HUES64 (cell line): ENCODE measurements around the gene MSI2. TPM values are rescaled to one million over a fixed set of nuclear protein-coding genes. Genes with fewer than 3 reads are reported as not detected.
"Not testable (repeated sequence)": the region's sequence is repeated elsewhere in the genome, so short reads cannot be mapped to it uniquely, and the experiment has no call there.

Experiments used
- H3K27ac ChIP-seq: 2 replicates; pipeline ENCODE4 v1.7.0; 2013; ENCODE audit warnings: low read depth, low read length, inconsistent platforms
- H3K27me3 ChIP-seq: 2 replicates; pipeline ENCODE4 v1.6.1; 2013; ENCODE audit warnings: mild to moderate bottlenecking, low read length; ENCODE audit not compliant: insufficient read depth
- H3K36me3 ChIP-seq: 2 replicates; pipeline ENCODE4 v1.6.1; 2013; ENCODE audit warnings: mild to moderate bottlenecking, low read length; ENCODE audit not compliant: insufficient read depth
- H3K4me1 ChIP-seq: 2 replicates; pipeline ENCODE4 v1.6.1; 2013; ENCODE audit warnings: mild to moderate bottlenecking, low read length, moderate library complexity; ENCODE audit not compliant: insufficient read depth
- H3K4me3 ChIP-seq: 2 replicates; pipeline ENCODE4 v1.5.1; 2013; ENCODE audit warnings: mild to moderate bottlenecking, low read length, moderate library complexity
- H3K9ac ChIP-seq: 2 replicates; pipeline ENCODE4 v1.6.1; 2013; ENCODE audit warnings: mild to moderate bottlenecking, low read depth, low read length
- H3K9me3 ChIP-seq: 2 replicates; pipeline ENCODE4 v1.6.1; 2013; ENCODE audit warnings: low read depth, low read length; ENCODE audit not compliant: insufficient read depth
- WGBS: fragments of 150-250, 120-280 bp; methylation state at CpG from one replicate; pipeline ENCODE4 v1.1.7; 2013; ENCODE audit warnings: missing lambda C conversion rate; 5-methylcytosine and 5-hydroxymethylcytosine counted together
- polyA plus RNA-seq, 2 experiments: library from polyadenylated mRNA; stranded (reverse); fragments of 50-300 nt; gene quantifications; one replicate each; pipeline ENCODE4 v1.2.3, GENCODE V29; 2013

Gene MSI2
- polyA plus RNA-seq (2013, experiment 1 of 2): 30.7 TPM
- 36.8 TPM for polyA plus RNA-seq (2013, experiment 2 of 2)

GRCh38 chr17:57255776-57256681, at the start of gene MSI2:
TSS of gene MSI2 (plus strand) at chr17:57256523. CDS start at chr17:57256743, 220 bp downstream.
- peaks cover 9% of the 10 kb centered on the region; the same call in 1 of the 2 replicates for H3K9me3 ChIP-seq
- H3K4me3 ChIP-seq: peak within 1 kb of the TSS; percentile 82
- peak within 1 kb of the TSS; percentile 75 for H3K27ac ChIP-seq
- peaks cover 7% of the 10 kb centered on the region for H3K36me3 ChIP-seq
- under 1% methylated on average over 66 of the region's 88 CpGs for WGBS
- H3K27me3 ChIP-seq: peaks cover 22% of the 10 kb centered on the region
- H3K4me1 ChIP-seq: peaks cover 35% of the 10 kb centered on the region
- peak within 1 kb of the TSS; percentile 70 for H3K9ac ChIP-seq

DNA sequence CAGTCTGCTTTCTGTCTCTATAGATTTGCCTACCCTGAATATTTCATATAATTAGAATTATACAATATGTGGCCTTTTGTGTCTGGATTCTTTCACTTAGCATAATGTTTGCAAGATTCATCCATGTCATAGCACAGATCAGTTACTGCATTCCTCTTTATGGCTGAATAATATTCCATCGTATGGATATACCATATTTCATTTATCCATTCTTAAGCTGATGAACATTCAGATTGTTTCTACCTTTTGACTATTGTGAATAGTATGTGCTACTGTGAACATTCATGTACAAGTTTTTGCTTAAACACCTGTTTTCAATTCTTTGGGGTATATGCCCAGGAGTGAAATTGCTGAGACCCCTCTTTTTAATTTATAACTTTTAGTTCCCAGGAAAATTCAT, 49.4 kb upstream of the MSI2 start:
- Histone ChIP-seq H3K4me1 (peaks cover 6% of the 10 kb centered on the region; the same call in 1 of the 2 replicates), H3K9ac (no peak overlapping the region), H3K27me3 (no peaks in the 10 kb centered on the region), H3K4me3 (no peak overlapping the region), H3K36me3 (no peaks in the 10 kb centered on the region), H3K27ac (no peak overlapping the region), H3K9me3 (peaks cover 27% of the 10 kb centered on the region; the same call in 1 of the 2 replicates)
- WGBS: 100% methylated on average over 1 of the region's 1 CpG

DNA sequence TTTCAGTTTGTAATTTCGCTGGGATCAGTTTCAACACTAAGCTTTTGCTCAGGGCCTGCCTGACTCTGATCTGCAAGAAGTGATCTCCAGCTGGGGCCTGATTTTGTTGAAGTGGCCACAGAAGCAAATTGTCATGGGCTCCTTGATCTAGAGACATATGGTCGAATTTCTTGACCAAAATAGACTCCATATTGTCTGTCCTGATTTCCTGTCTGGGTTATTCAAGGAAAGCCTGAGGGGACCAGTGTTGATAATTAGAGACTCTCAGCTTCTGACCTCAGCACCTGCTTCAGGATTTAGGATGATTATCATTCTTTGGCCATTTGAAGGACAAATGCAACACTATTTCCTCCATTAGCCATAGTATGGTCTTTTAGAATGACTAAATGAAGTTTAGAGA, 48.9 kb upstream of the MSI2 start:
- Histone ChIP-seq H3K36me3 (no peaks in the 10 kb centered on the region), H3K9me3 (peaks cover 27% of the 10 kb centered on the region; the same call in 1 of the 2 replicates), H3K4me1 (peaks cover 6% of the 10 kb centered on the region; the same call in 1 of the 2 replicates), H3K27ac (no peak overlapping the region), H3K4me3 (no peak overlapping the region), H3K9ac (no peak overlapping the region), H3K27me3 (no peaks in the 10 kb centered on the region)
- WGBS: 88% methylated on average over 2 of the region's 2 CpGs

- no peaks in the 10 kb centered on the region for H3K36me3 ChIP-seq
- H3K9ac ChIP-seq: no peak overlapping the region
- no peaks in the 10 kb centered on the region for H3K27me3 ChIP-seq
- no peak overlapping the region for H3K4me3 ChIP-seq
- peaks cover 6% of the 10 kb centered on the region; the same call in 1 of the 2 replicates for H3K4me1 ChIP-seq
- H3K9me3 ChIP-seq: peaks cover 27% of the 10 kb centered on the region; the same call in 1 of the 2 replicates
- H3K27ac ChIP-seq: no peak overlapping the region
These were observed 46.1 kb upstream of the MSI2 start for GRCh38 chr17:57210224-57210553.

DNA sequence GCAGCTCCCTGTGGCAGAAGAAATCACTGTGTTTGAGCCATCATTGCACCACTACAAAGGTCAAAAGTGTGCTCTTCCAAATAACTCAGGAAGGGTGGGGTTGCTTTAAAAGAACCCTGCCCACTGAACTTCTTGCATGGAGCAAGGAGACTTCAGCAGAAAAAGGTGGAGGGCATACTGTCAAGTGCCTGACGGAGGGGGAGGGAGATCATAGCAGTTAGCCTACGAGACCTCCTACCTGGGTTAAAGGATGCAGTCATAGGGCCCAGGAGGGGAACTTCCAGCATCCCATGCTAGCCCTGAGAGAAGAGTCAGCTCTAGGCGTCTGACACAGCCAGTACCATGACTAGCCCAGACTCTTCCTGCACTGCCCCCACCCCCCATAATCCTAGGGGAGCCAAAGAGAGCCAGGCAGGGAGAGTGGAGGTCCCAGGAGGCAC, 45.3 kb upstream of the MSI2 start:
- Histone ChIP-seq H3K9me3 (peaks cover 27% of the 10 kb centered on the region; the same call in 1 of the 2 replicates), H3K36me3 (no peaks in the 10 kb centered on the region), H3K4me1 (peaks cover 6% of the 10 kb centered on the region; the same call in 1 of the 2 replicates), H3K27me3 (no peaks in the 10 kb centered on the region), H3K4me3 (no peak overlapping the region), H3K9ac (no peak overlapping the region), H3K27ac (no peak overlapping the region)
- 57% methylated on average over 3 of the region's 3 CpGs for WGBS

DNA sequence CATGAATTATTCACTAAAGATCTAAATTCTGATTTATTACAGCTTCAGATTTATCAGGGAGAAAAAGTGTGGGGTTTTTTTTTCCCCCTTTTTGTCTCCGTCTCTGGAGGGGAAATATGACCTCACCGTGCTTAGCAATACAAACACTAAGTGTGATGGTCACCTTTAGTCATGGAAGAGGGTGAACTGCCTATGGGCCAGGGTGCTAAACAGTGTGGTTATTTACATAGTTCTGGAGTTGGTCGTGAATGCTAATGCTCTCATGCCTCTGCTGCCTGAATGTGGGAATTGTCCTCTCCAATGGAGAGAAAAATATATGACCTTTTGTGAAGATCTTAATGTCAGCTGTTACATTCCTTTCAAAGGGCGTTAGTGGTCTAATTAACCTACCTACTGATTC, 44.8 kb upstream of the MSI2 start:
- Histone ChIP-seq H3K27me3 (no peaks in the 10 kb centered on the region), H3K27ac (no peak overlapping the region), H3K36me3 (no peaks in the 10 kb centered on the region), H3K4me1 (peaks cover 6% of the 10 kb centered on the region; the same call in 1 of the 2 replicates), H3K9me3 (peaks cover 27% of the 10 kb centered on the region; the same call in 1 of the 2 replicates), H3K9ac (no peak overlapping the region), H3K4me3 (no peak overlapping the region)
- 64% methylated on average over 4 of the region's 4 CpGs for WGBS

- no peak overlapping the region for H3K9ac ChIP-seq
- no peaks in the 10 kb centered on the region for H3K36me3 ChIP-seq
- H3K27me3 ChIP-seq: no peaks in the 10 kb centered on the region
- no peak overlapping the region for H3K27ac ChIP-seq
- peaks cover 13% of the 10 kb centered on the region; the same call in 1 of the 2 replicates for H3K9me3 ChIP-seq
- WGBS: 94% methylated on average over 5 of the region's 5 CpGs
- no peak overlapping the region for H3K4me3 ChIP-seq
- H3K4me1 ChIP-seq: peaks cover 6% of the 10 kb centered on the region; the same call in 1 of the 2 replicates
These were observed 43.0 kb upstream of the MSI2 start for GRCh38 chr17:57213180-57213825.

GRCh38 chr17:57215317-57215716, 41.0 kb upstream of the MSI2 start:
- Histone ChIP-seq H3K27me3 (no peaks in the 10 kb centered on the region), H3K4me1 (peaks cover 6% of the 10 kb centered on the region; the same call in 1 of the 2 replicates), H3K36me3 (no peaks in the 10 kb centered on the region), H3K27ac (no peak overlapping the region), H3K9ac (no peak overlapping the region), H3K9me3 (no peaks in the 10 kb centered on the region), H3K4me3 (no peak overlapping the region)
- WGBS: 92% methylated on average over 8 of the region's 8 CpGs

- no peaks in the 10 kb centered on the region for H3K27me3 ChIP-seq
- no peak overlapping the region for H3K4me3 ChIP-seq
- no peaks in the 10 kb centered on the region for H3K36me3 ChIP-seq
- H3K9ac ChIP-seq: no peak overlapping the region
- H3K4me1 ChIP-seq: no peaks in the 10 kb centered on the region
- H3K27ac ChIP-seq: no peak overlapping the region
- peaks cover 12% of the 10 kb centered on the region; the same call in 1 of the 2 replicates for H3K9me3 ChIP-seq
- 92% methylated on average over 3 of the region's 3 CpGs for WGBS
These were observed 34.7 kb upstream of the MSI2 start for GRCh38 chr17:57221366-57222350.

DNA sequence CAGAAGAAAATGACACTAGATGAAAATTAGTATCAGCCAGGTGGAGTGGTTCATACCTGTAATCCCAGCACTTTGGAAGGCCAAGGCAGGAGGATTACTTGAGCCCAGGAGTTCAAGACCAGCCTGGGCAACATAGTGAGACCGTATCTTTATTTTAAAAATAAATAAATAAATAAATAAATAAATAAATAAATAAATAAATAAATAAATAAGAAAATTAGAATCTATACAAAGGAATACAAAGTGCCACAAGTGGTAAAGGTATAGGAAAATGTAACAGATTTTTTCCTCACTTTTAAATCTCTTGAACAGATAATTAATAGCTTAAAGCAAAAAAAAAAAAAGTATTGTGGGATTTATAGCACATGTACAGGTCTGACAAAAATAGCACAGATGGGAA, 33.9 kb upstream of the MSI2 start:
- not testable (repeated sequence) for H3K4me1 ChIP-seq, H3K9ac ChIP-seq, H3K4me3 ChIP-seq, H3K36me3 ChIP-seq, H3K27ac ChIP-seq, H3K27me3 ChIP-seq
- WGBS: no CpG with 5 or more reads among the region's 1 CpG
- peaks cover 12% of the 10 kb centered on the region; the same call in 1 of the 2 replicates for H3K9me3 ChIP-seq
